Heart left ventricle (tissue), 16 donors: ENCODE results near the gene DCLK1. TPM values are rescaled to one million over a fixed set of nuclear protein-coding genes. Genes with fewer than 3 reads are reported as not detected.
A peak's percentile ranks its signal among the peaks of the same experiment; 100 is the strongest.

Source experiments
- ATAC-seq, 4 donors: fragments of 200-7000 bp; cut with Tn5 transposase; one replicate each; pipeline ENCODE4 v1.9.1; 2020 to 2022; ENCODE audit warnings: moderate library complexity in 4 of 4, mild to moderate bottlenecking in 3 of 4, moderate number of reproducible peaks in 1 of 4
- DNase-seq, 5 donors: peaks; one replicate each; pipeline ENCODE4 v3.0.0-alpha.2; 2020
- H3K27ac ChIP-seq, 12 donors: fragments of 200-600 bp; sonication (generic) in 4 of 12; one replicate each; pipeline versions ENCODE4 v1.5.0 to v1.8.0; 2016 to 2022; ENCODE audit warnings: mild to moderate bottlenecking in 2 of 12
- H3K27me3 ChIP-seq, 9 donors: fragments of 200-600 bp; sonication (generic) in 2 of 9; one replicate each; pipeline versions ENCODE4 v1.5.1 to v1.8.0; 2016 to 2022; ENCODE audit warnings: mild to moderate bottlenecking in 3 of 9
- H3K36me3 ChIP-seq, 9 donors: fragments of 200-600 bp; sonication (generic) in 2 of 9; one replicate each; pipeline versions ENCODE4 v1.5.0 to v1.8.0; 2018 to 2022; ENCODE audit warnings: mild to moderate bottlenecking in 2 of 9
- H3K4me1 ChIP-seq, 12 donors: fragments of 200-600 bp; sonication (generic) in 4 of 12; one replicate each; pipeline versions ENCODE4 v1.5.0 to v1.8.0; 2016 to 2022; ENCODE audit warnings: mild to moderate bottlenecking in 3 of 12
- H3K4me3 ChIP-seq, 12 donors: fragments of 200-600 bp; sonication (generic) in 4 of 12; one replicate each; pipeline versions ENCODE4 v1.5.0 to v1.8.0; 2017 to 2022; ENCODE audit warnings: mild to moderate bottlenecking in 9 of 12, moderate library complexity in 4 of 12
- H3K9me3 ChIP-seq, 12 donors: fragments of 200-600 bp; sonication (generic) in 4 of 12; one replicate each; pipeline versions ENCODE4 v1.5.0 to v1.8.0; 2016 to 2022; ENCODE audit warnings: mild to moderate bottlenecking in 1 of 12
- POLR2A ChIP-seq, 2 donors: fragments of 450-650 bp; IDR thresholded peaks; one replicate each; pipeline ENCODE4 v1.6.1; 2017; ENCODE audit warnings: antibody characterized with exemption in 2 of 2, mild to moderate bottlenecking in 2 of 2, moderate library complexity in 2 of 2
- WGBS, 4 donors: extraction: QIAGEN DNeasy Blood & Tissue Kit in 2 of 4; methylation state at CpG; one replicate each; pipeline versions ENCODE4 v1.1.5 to v1.1.7; 2013 to 2018; 5-methylcytosine and 5-hydroxymethylcytosine counted together
- intact Hi-C, 10 donors: fragments of 100-400 bp; cut with DNase I; formaldehyde crosslinking; loops; one replicate each; pipeline versions ENCODE4 v1.11.1 to v1.14.2; 2022
- polyA plus RNA-seq, 2 donors: library from polyadenylated mRNA; stranded (reverse); fragments of 200-250 nt; gene quantifications; one replicate each; pipeline ENCODE4 v1.2.3, GENCODE V29; 2013
- total RNA-seq, 9 donors: library from RNA; depleted of rRNA in 2 of 9; stranded (reverse); fragments of >200 nt in 2 of 9; fragmentation: NEBNext Ultra II Directional in 3 of 9; extraction: Animal tissue kit (Norgen Biotek cat#: 25700) in 3 of 9; gene quantifications; one replicate each; pipeline versions ENCODE4 v1.1.0 to v1.2.4, GENCODE V29; 2016 to 2023
- TF ChIP-seq, protein P1 (sequence below), 12 donors: fragments of 200-600 bp; sonication (generic) in 4 of 12; IDR thresholded peaks; one replicate each; pipeline versions ENCODE4 v1.5.0 to v1.8.0; 2018 to 2022; ENCODE audit warnings: antibody characterized with exemption in 12 of 12, mild to moderate bottlenecking in 5 of 12
- donor health status: ischemic (EF 13 %, LVEDD 7.1; RV severe dilation, severe dysfunction).
- donor health status: healthy with polysubstance abuse.
- donor health status: DM: no; HTN: yes; CAD: no.
- donor health status: DM: no; HTN: no; CAD: no.
- donor health status: ischemic (EF 25% LVEDD 6.9; RV normal size, moderate dysfunction).
- donor health status: ischemic (EF 25% LVEDD 5.7; RV mildly dilated, moderate dysfunction).
- donor health status: healthy.
- donor health status: DM: yes; HTN: yes; CAD: no.
- donor health status: ischemic (EF 35%, LVEDD 5.7; RV mildly dilated, moderate dysfunction).
- donor health status: nonischemic (EF 11% LVEDD 7.7; RV severe dilation, severe dysfunction).
- donor health status: DM: yes; HTN: yes; CAD: no.
- donor health status: PGD.
- donor health status: ischemic (EF 29% LVEDD 5.4; RV normal size, mild dysfunction).
- donor health status: nonischemic (EF 23%, LVEDD 6.1; RV moderate dilation, normal function).

Gene DCLK1
- total and polyA plus RNA-seq, 11 donors = 3.4 to 15.9 (median 11.2) TPM

DNA sequence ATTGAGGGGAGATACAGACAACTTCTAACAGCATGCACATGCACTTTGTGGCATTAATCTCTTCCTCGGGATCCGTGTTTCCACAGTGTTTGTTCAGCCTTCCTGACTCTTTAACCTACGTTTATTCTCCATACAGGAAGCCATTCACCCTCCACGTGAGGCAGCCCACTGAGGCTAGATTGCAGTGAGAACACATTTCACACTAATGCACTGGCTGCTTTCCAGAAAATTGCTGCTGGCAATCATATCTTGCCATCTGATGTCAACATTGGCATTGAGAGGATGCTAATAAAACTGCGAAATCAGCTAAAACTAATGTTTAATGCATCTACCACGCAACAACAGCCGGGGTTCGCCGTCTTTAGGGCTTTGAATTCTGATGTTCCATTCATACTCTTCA lies 30.0 kb downstream of the DCLK1 start:
- DNase-seq (no peak), ATAC-seq (no peak)
- no peaks in the 10 kb centered on the region for H3K27me3 ChIP-seq
- H3K4me1 ChIP-seq = peaks cover 0 to 7% (median 0%) of the 10 kb centered on the region in 12 donors
- WGBS, 4 donors = 76 to 83% (median 82%) methylated on average over 9 of the region's 9 CpGs
- no peak overlapping the region for H3K27ac ChIP-seq
- no peak overlapping the region for H3K4me3 ChIP-seq
- no peaks in the 10 kb centered on the region for H3K36me3 ChIP-seq
- intact Hi-C loops = no loop called here
- no peaks in the 10 kb centered on the region for H3K9me3 ChIP-seq
- no peak for TF ChIP-seq POLR2A (IDR thresholded peaks at IDR 0.05)
- TF ChIP-seq, protein P1, sequence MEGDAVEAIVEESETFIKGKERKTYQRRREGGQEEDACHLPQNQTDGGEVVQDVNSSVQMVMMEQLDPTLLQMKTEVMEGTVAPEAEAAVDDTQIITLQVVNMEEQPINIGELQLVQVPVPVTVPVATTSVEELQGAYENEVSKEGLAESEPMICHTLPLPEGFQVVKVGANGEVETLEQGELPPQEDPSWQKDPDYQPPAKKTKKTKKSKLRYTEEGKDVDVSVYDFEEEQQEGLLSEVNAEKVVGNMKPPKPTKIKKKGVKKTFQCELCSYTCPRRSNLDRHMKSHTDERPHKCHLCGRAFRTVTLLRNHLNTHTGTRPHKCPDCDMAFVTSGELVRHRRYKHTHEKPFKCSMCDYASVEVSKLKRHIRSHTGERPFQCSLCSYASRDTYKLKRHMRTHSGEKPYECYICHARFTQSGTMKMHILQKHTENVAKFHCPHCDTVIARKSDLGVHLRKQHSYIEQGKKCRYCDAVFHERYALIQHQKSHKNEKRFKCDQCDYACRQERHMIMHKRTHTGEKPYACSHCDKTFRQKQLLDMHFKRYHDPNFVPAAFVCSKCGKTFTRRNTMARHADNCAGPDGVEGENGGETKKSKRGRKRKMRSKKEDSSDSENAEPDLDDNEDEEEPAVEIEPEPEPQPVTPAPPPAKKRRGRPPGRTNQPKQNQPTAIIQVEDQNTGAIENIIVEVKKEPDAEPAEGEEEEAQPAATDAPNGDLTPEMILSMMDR (IDR thresholded peaks at IDR 0.05) = no peak

DNA sequence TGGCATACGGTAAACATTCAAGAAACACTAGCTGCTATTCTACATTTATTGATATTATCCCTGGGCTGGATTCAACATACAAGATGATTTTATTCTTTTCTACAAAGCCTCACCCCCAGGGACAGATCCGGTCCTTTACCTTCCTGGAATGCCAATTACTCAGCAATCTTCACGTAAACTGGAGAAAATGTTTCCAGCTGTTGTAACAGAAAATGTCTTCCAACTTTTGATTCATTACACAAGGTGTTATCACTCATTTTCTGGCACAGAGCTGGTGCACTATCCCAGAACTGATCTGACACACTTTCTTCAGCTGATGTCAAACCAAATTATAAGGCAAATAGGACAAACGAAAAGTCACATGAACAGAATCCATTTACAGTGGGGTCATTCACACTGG lies 33.1 kb downstream of the DCLK1 start:
- Histone ChIP-seq H3K9me3 (no peaks in the 10 kb centered on the region), H3K4me3 (no peak overlapping the region), H3K27ac (no peak overlapping the region), H3K4me1 (peaks cover 0 to 2% (median 0%) of the 10 kb centered on the region in 12 donors), H3K36me3 (no peaks in the 10 kb centered on the region), H3K27me3 (no peaks in the 10 kb centered on the region)
- DNase-seq = no peak
- no peak for TF ChIP-seq POLR2A (IDR thresholded peaks at IDR 0.05)
- TF ChIP-seq, protein P1 (IDR thresholded peaks at IDR 0.05) = no peak
- intact Hi-C loops = no loop called here
- WGBS, 4 donors = 54 to 69% (median 63%) methylated on average over 4 of the region's 4 CpGs
- ATAC-seq = peak in 1 of 4 donors; percentile 47

DNA sequence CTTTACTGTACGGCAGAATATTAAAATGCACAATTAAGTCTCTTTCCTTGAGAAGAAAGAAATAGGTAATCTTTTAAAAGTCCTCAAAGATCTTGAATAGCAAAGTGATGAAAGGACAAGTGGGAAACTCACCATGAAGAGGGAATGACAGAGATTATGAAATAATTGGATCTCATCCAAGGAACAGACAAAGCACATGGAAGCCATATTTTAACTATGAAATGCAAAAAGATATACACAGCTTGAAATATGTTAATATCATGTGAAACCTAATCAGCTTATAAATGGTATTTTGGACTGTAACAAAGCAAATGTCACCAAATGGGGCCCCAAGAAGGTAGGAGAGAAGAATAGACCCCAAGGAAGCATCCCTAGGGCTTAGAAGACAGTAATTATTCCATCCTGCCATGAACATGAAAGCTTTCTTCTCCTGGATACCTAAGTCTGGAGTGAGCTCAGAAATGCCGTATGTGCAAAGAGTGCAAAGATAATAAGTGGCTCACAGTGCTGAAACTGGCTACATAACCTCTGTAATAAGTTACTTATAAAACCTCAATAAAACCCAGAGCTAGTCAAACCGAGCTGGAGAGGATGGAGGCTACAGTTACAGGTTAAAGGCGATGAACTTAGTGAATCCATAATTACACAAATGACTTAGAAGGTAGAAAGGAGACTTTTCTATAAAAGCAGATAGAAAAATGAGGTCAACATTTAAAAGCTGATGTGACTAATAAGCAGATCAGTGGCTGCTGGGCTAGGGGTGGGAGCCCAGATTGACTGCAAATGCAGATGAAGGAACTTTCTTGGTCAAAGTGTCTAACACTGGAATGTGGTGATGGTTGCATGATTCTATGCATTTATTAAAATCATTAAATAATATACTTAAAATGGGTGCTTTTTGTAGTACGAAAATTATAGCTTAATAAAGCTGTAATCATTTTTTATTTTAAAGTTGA lies 34.4 kb downstream of the DCLK1 start:
- H3K36me3 ChIP-seq = no peaks in the 10 kb centered on the region
- peak in 1 of 4 donors; percentile 46 for ATAC-seq
- TF ChIP-seq, protein P1 (IDR thresholded peaks at IDR 0.05) = no peak
- no peak for TF ChIP-seq POLR2A (IDR thresholded peaks at IDR 0.05)
- H3K4me1 ChIP-seq = peaks cover 0 to 2% (median 0%) of the 10 kb centered on the region in 12 donors
- DNase-seq = no peak
- WGBS, 4 donors = 75 to 86% (median 78%) methylated on average over 5 of the region's 5 CpGs
- peak overlapping the region in 1 of 12 donors; percentile 2 for H3K27ac ChIP-seq
- H3K4me3 ChIP-seq = no peak overlapping the region
- H3K9me3 ChIP-seq = no peaks in the 10 kb centered on the region
- H3K27me3 ChIP-seq = no peaks in the 10 kb centered on the region
- intact Hi-C loops = no loop called here

DNA sequence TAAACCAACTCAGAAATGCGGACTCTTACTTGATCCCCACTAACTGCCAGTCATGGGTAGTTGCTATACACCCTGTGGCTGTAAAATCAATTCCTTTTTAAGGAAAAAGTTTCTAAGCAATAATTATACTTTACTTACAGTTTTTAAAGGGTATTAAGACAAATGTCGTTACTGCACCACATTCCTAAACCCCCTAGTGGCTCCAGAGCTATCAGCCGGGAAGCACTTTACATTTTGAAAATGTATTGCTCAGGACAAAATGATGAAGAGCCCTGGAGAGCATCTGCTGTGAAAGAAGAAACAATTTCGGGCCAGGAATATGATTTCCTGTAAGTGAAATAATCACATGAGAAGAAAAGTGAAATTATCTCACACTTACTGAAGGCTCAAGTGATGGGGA lies 36.7 kb downstream of the DCLK1 start:
- 60 to 68% (median 64%) methylated on average over 4 of the region's 4 CpGs for WGBS, 4 donors
- H3K27ac ChIP-seq = no peak overlapping the region
- DNase-seq = no peak
- peaks cover 0 to 5% (median 0%) of the 10 kb centered on the region in 12 donors for H3K4me1 ChIP-seq
- H3K9me3 ChIP-seq = no peaks in the 10 kb centered on the region
- no peak overlapping the region for H3K4me3 ChIP-seq
- TF ChIP-seq POLR2A (IDR thresholded peaks at IDR 0.05) = no peak
- TF ChIP-seq, protein P1 (IDR thresholded peaks at IDR 0.05) = no peak
- no peaks in the 10 kb centered on the region for H3K36me3 ChIP-seq
- intact Hi-C loops = no loop called here
- ATAC-seq = no peak
- no peaks in the 10 kb centered on the region for H3K27me3 ChIP-seq
